Testis (tissue), 3 donors: ENCODE data around the gene GPI. TPM values are rescaled to one million over a fixed set of nuclear protein-coding genes. Genes with fewer than 3 reads are reported as not detected.

Experiments used
- DNase-seq: peaks from one replicate; pipeline ENCODE4 v3.0.0-alpha.2; 2019
- H3K27ac ChIP-seq, 2 donors: fragments of 200-600 bp; sonication (generic); one replicate each; pipeline ENCODE4 v1.5.1; 2019
- H3K27me3 ChIP-seq: fragments of 200-600 bp; sonication (generic); one replicate; pipeline ENCODE4 v1.5.1; 2019
- H3K36me3 ChIP-seq: fragments of 200-600 bp; sonication (generic); one replicate; pipeline ENCODE4 v1.5.1; 2017; ENCODE audit warnings: low read depth; ENCODE audit errors: missing control alignments
- H3K4me1 ChIP-seq: fragments of 200-600 bp; sonication (generic); one replicate; pipeline ENCODE4 v1.5.1; 2019
- H3K4me3 ChIP-seq, 2 donors: fragments of 200-600 bp; sonication (generic); one replicate each; pipeline ENCODE4 v1.5.1; 2017 to 2019
- H3K9me3 ChIP-seq: fragments of 200-600 bp; sonication (generic); one replicate; pipeline ENCODE4 v1.5.1; 2017
- CTCF ChIP-seq, 3 experiments: fragments of 450-650 bp in 2 of 3; fragments of 200-600 bp in 1 of 3; sonication (generic) in 1 of 3; IDR thresholded peaks; one replicate each; pipeline ENCODE4 v1.5.1; 2016 to 2019; ENCODE audit warnings: antibody characterized with exemption in 3 of 3, mild to moderate bottlenecking in 2 of 3, moderate library complexity in 1 of 3
- POLR2A ChIP-seq: fragments of 450-650 bp; IDR thresholded peaks from one replicate; pipeline ENCODE4 v1.6.1; 2017; ENCODE audit warnings: antibody characterized with exemption, mild to moderate bottlenecking, moderate library complexity
- WGBS, 2 donors: methylation state at CpG; one replicate each; pipeline ENCODE4 v1.1.5; 2018; 5-methylcytosine and 5-hydroxymethylcytosine counted together
- intact Hi-C: fragments of 100-400 bp; cut with DNase I; formaldehyde crosslinking; loops from one replicate; pipeline ENCODE4 v1.15.1; 2023; ENCODE audit warnings: low total_unique reads
- polyA plus RNA-seq: library from polyadenylated mRNA; stranded (reverse); fragments of 350-450 nt; fragmentation: Illumina TruSeq; extraction: RNeasy Lipid Tissue Mini Kit (QIAGEN cat#74804); gene quantifications from one replicate; pipeline ENCODE4 v1.2.3, GENCODE V29; 2014; ENCODE audit warnings: low read depth, low replicate concordance; ENCODE audit not compliant: insufficient read depth
- total RNA-seq, 2 donors: library from RNA; depleted of rRNA; stranded (reverse); fragments of >200 nt; gene quantifications; one replicate each; pipeline ENCODE4 v1.2.3, GENCODE V29; 2016

Gene GPI
- total and polyA plus RNA-seq, 3 donors from 2014 or later, result 109 to 198 (median 198) TPM

DNA sequence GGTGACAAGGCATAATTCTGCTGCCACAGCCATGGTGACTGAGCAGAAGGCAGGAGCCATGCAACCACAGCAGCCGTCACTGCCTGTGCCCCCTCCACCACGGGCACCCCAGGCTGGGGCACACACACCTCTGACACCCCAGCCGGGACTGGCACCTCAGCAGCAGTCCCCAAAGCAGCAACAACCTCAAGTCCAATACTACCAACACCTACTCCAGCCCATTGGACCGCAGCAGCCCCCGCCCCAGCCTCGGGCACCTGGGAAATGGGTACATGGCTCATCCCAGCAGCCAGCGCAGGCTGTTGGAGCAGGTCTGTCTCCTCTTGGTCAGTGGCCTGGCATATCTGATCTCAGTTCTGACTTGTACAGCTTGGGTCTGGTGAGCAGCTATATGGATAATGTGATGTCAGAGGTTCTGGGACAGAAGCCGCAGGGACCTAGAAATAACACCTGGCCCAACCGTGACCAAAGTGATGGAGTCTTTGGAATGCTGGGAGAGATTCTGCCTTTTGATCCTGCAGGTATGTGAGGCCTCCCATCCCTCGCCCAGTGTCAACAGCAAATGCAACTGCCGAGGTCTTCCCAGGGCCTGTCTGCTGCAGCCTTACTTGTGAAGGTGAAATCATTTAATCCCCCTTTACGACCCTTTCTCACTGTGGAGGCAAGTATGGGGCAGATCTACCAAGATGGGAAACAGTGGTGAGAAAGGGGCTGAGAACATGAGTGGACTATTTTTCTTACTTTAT is 22.9 kb upstream of the GPI start:
- no peak for TF ChIP-seq CTCF (IDR thresholded peaks at IDR 0.05)
- no peak for TF ChIP-seq POLR2A

GRCh38 chr19:34343751-34344150 is 21.2 kb upstream of the GPI start:
- H3K36me3 ChIP-seq, result no peaks in the 10 kb centered on the region
- 81 to 88% methylated on average over 2 of the region's 2 CpGs for whole genome bisulfite sequencing, 2 donors
- no peaks in the 10 kb centered on the region for H3K27me3 ChIP-seq
- intact Hi-C loops, result no loop called here
- H3K9me3 ChIP-seq, result no peaks in the 10 kb centered on the region
- no peaks in the 10 kb centered on the region for H3K4me1 ChIP-seq
- H3K4me3 ChIP-seq, result no peak overlapping the region
- no peak for DNase-seq
- no peak for TF ChIP-seq POLR2A
- no peak for TF ChIP-seq CTCF (IDR thresholded peaks at IDR 0.05)
- H3K27ac ChIP-seq, result no peak overlapping the region

More for the DNA sequence above, 22.9 kb upstream of the GPI start:
- Histone ChIP-seq H3K27ac (no peak overlapping the region), H3K4me1 (peaks cover 4% of the 10 kb centered on the region), H3K27me3 (no peaks in the 10 kb centered on the region), H3K4me3 (no peak overlapping the region), H3K36me3 (no peaks in the 10 kb centered on the region), H3K9me3 (no peaks in the 10 kb centered on the region)
- 93 to 95% methylated on average over 9 to 12 of the region's 12 CpGs for WGBS, 2 donors
- DNase-seq, result no peak
- intact Hi-C loops, result no loop called here

DNA sequence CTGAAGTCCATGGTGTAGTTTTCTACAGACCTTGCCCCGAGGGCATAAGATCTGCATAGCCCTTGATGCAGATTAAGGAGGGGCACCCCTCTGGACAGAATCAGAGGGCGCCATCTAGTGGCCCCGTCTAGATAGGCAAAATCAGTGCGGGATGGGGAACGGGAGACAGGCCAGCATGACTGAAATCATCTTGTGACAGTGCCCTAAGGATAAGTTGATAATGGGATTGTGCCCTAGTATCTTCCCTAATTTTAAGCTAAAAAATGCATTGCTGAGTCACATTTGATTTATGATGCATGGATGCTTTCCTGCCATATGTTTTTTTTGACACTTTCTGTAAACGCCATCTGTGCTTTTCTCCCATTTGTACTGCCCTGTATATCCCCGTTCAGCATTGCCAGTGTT is 19.0 kb upstream of the GPI start:
- no peak overlapping the region for H3K4me3 ChIP-seq
- 47 to 59% methylated on average over 7 of the region's 7 CpGs for WGBS, 2 donors
- H3K4me1 ChIP-seq, result no peaks in the 10 kb centered on the region
- no peaks in the 10 kb centered on the region for H3K36me3 ChIP-seq
- no peaks in the 10 kb centered on the region for H3K9me3 ChIP-seq
- no peak overlapping the region for H3K27ac ChIP-seq
- intact Hi-C loops, result no loop called here
- TF ChIP-seq CTCF (IDR thresholded peaks at IDR 0.05) (peak; percentile 39 to 75 (median 56)), POLR2A (no peak)
- H3K27me3 ChIP-seq, result no peaks in the 10 kb centered on the region
- peak; percentile 77 for DNase-seq

DNA sequence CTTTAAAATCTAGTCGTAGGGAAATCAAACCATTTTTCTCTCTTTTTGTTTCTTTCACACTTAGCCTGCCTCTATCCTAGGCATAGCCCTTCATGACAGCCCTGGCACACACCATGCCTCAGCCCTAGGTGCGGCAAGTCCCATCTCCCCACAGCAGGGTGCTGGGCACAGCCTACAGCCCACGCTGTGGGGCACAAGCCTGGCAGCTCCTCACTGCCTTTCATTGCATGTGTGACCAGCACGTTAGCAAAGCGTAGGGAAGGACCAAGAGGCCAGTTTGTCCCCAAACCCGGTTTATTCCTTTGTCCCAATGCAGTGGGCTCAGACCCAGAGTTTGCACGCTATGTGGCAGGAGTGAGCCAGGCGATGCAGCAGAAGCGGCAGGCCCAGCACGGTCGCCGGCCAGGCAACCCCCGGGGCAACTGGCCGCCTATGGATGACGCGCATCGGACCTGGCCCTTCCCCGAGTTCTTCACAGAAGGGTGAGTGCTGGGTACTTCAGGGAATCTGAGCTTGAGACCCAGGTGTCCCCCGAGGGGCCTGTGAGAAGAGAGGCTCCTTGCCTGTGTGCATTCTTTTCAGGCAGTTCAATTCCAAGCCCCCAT is 17.3 kb upstream of the GPI start:
- no peaks in the 10 kb centered on the region for H3K36me3 ChIP-seq
- TF ChIP-seq CTCF (IDR thresholded peaks at IDR 0.05) (no peak), POLR2A (no peak)
- no peaks in the 10 kb centered on the region for H3K4me1 ChIP-seq
- H3K4me3 ChIP-seq, result no peak overlapping the region
- no peaks in the 10 kb centered on the region for H3K9me3 ChIP-seq
- no peaks in the 10 kb centered on the region for H3K27me3 ChIP-seq
- 91 to 92% methylated on average over 6 to 19 of the region's 19 CpGs for WGBS, 2 donors
- no peak for DNase-seq
- H3K27ac ChIP-seq, result no peak overlapping the region
- intact Hi-C loops, result no loop called here
